ENCODE results near the gene HARS1.

- no peak for TF ChIP-seq CTCF (IDR thresholded peaks at IDR 0.05)
- TF ChIP-seq POLR2A (IDR thresholded peaks at IDR 0.05): no peak
- TF ChIP-seq POLR2AphosphoS5 (IDR thresholded peaks at IDR 0.05): no peak
- TF ChIP-seq EP300 (IDR thresholded peaks at IDR 0.05): no peak
These were observed 16.6 kb upstream of the HARS1 start for GRCh38 chr5:140707812-140708211.
